SKM-1 treated with dmso at 0.1 percent for 144 hours (cell line): ENCODE measurements around the gene NXPE3.
"Not testable (repeated sequence)": the region's sequence is repeated elsewhere in the genome, so short reads cannot be mapped to it uniquely, and the experiment has no call there.

Source experiments
- DNase-seq: peaks from one replicate; lab custom pipeline; 2025; ENCODE audit not compliant: unreplicated experiment; lab: John Stamatoyannopoulos, UW

NXPE3 gene

DNA sequence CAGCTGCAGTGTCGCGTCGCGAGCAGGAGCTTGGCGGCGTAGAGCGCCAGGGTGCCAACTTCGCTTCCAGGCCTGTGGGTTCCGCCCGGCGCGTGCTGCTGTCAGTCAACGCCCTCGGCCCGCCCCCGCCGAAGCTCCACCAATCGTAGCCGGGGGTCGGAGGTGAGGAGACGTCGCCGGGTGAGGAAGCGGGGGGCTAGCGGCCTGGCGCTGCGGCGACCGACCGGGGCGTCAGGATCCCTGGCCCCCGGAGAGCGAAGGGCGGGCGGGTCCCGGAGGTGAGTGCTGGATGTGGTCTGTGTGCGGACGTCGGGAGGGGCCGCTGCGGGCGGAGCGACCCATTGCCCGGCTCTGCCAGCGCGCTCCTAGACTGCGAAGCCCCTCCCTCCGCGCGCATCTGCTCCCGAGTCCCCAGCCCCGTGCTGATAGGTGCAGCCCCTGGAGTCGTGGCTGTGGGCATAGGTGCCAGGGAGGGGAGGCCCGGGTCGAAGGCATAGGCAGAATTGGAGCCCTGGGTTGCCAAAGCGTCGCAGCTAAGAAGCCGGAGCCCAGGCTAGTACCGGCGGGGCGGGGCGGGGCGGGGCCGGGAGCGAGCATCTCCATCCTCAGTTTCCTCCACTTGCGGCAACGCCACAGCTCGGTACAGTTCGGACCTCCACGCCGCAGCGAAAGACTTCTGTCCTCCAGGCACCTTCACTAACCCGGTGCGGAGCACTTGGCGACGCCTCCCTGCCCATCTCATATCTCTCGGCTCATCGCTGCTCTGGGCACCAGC is at the start of gene NXPE3:
TSS of gene NXPE3 (plus strand) at position 165 of the 775 bp plus-strand sequence. CDS start 6,386 bp downstream, outside the sequence.
- peak; percentile 75 for DNase-seq

DNA sequence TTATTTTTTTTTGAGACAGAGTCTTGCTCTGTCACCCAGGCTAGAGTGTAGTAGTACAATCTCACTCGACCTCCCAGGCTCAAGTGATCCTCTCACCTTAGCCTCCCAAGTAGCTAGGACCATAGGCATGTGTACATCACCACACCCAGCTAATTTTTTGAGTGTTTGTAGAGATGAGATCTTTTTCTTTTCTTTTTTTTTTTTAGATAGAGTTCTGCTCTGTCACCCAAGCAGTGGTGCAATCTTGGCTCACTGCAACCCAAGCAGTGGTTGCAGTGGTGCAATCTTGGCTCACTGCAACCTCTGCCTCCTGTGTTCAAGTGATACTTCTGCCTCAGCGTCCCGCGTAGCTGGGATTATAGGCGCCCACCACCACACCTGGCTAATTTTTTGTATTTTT is 49.4 kb upstream of the NXPE3 start:
- no peak for DNase-seq

DNA sequence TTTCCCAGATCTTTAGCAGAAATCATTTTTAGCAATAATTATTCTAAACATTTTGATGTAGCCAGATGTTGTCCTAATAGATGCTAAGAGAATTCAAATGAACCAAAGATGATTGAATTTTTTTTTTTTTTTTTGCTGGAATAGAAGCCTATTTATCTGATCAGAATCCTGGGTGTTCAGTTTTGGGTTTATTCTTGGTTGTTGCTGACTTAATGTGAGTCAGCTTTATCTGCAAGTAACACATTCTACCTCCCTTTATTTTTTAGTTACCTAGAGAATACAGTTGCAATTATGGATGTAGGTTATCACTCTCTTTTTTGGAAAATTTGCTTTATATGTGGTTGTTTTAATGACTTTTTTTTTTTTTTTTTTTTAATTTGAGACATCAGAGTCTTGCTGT is 48.2 kb upstream of the NXPE3 start:
- DNase-seq: no peak

DNA sequence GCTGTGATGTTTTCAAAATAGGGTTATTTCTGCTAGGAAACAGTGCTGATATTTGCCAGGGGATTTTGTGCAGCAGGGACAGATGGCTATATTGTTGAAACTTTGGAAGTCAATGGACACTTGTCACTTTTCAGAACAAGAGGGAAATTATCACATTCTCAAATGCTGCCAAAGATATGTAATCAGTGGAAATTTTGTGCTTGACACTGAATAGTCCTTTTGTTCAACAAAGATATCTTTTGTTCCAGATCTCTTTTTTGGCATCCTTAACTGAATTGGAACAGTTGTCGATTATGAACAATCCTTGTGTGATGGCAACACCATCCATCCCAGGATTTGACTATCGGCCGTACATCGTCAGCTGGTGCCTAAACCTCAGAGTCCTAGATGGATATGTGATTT is 46.8 kb upstream of the NXPE3 start:
- DNase-seq: no peak

DNA sequence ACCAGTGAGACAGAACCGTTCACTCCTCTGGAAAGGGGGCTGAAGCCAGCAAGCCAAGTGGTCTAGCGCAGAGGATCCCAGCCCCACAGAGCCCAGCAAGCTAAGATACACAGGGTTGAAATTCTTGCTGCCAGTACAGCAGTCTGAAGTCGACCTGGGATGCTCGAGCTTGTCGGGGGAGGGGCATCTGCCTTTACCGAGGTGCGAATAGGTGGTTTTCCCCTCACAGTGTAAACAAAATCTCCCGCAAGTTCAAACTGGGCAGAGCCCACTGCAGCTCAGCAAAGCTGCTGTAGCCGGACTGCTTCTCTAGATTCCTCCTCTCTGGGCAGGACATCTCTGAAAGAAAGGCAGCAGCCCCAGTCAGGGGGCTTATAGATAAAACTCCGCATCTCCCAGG is 43.2 kb upstream of the NXPE3 start:
- no peak for DNase-seq

DNA sequence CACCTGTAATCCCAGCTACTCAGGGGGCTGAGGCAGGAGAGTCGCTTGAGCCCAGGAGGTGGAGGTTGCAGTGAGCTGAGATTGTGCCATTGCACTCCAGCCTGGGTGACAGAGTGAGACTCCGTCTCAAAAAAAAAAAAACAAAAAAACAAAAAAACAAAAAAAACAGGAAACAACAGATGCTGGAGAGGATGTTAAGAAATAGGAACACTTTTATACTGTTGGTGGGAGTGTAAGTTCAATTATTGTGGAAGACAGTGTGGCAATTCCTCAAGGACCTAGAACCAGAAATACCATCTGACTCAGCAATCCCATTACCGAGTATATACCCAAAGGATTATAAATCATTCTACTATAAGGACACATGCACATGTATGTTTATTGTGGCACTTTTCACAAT is 37.1 kb upstream of the NXPE3 start:
- DNase-seq: not testable (repeated sequence)

DNA sequence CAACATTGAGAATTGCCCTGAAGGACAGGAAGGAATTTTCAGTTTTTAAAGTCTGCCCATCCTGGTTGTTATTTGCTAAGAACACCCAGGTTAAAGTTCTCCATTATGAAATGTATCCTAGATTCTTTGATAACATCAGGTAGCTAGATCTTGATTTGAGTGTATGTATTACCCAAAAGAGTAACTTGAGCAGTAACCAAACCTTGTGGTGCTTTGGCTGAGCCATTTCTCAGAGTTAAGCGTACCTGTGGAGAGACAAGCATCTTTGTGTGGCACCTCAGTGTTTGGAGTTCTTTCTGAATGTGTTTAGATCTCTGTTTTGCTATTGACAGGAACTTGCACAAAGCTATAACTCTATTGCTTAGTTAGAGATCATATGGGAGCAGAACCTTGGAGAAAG is 34.2 kb upstream of the NXPE3 start:
- no peak for DNase-seq

DNA sequence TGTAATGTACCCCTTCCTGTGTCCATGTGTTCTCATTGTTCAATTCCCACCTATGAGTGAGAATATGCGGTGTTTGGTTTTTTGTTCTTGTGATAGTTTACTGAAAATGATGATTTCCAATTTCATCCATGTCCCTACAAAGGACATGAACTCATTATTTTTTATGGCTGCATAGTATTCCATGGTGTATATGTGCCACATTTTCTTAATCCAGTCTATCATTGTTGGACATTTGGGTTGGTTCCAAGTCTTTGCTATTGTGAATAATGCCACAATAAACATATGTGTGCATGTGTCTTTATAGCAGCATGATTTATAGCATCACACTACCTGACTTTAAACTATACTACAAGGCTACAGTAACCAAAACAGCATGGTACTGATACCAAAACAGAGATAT is 33.1 kb upstream of the NXPE3 start:
- not testable (repeated sequence) for DNase-seq

DNA sequence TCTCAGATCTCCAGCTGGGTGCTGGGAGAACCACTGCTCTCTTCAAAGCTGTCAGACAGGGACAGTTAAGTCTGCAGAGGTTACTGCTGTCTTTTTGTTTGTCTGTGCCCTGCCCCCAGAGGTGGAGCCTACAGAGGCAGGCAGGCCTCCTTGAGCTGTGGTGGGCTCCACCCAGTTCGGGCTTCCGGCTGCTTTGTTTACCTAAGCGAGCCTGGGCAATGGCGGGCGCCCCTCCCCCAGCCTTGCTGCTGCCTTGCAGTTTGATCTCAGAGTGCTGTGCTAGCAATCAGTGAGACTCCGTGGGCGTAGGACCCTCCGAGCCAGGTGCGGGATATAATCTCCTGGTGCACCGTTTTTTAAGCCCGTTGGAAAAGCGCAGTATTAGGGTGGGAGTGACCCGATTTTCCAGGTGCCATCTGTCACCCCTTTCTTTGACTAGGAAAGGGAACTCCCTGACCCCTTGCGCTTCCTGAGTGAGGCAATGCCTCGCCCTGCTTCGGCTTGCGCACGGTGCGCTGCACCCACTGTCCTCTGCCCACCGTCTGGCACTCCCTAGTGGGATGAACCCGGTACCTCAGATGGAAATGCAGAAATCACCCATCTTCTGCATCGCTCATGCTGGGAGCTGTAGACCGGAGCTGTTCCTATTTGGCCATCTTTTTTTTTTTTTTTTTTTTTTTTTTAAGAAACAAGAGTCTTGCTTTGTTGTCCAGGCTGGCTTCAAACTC is 25.5 kb upstream of the NXPE3 start:
- not testable (repeated sequence) for DNase-seq

DNA sequence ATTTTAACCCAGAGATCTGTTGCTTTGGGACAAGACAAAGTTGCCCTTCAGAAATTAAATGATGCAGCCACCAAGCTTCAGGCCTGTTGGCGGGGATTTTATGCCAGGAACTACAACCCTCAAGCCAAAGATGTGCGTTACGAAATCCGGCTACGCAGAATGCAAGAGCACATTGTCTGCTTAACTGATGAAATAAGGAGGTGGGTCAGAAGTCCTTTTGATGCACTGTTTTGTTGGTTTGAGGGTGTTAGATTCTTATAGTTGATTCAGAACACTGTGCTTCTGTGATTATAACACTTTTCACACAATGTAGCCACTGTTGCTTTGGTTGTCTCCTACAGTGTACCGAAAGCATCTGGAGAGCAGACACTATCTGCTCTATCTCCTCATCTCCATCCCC is 20.8 kb upstream of the NXPE3 start:
- no peak for DNase-seq

DNA sequence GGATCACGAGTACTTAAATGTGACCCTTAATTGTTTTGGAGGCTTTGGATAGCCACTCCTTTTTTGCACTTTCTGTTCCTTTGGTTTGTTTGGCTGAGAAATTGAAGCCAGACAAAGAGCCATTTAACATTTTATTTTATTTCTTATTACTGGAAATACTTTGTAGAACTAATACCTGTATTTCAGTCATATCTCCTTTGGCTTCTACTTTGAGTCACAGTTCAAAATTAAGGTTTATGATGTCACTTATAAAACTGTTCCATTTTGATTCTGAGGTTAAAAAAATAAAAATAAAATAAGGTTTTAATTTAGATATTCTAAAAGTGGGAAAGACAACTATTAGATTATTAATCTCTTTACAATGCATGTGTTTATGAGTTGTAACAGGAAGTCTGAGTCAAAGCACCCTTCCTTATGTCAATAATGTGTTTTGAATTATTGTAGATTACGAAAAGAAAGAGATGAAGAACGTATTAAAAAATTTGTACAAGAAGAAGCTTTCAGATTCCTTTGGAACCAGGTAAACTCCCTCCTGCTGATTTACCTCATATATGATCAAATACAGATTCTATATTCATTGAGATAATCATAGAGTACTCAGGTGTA is 16.9 kb upstream of the NXPE3 start:
- DNase-seq: no peak

DNA sequence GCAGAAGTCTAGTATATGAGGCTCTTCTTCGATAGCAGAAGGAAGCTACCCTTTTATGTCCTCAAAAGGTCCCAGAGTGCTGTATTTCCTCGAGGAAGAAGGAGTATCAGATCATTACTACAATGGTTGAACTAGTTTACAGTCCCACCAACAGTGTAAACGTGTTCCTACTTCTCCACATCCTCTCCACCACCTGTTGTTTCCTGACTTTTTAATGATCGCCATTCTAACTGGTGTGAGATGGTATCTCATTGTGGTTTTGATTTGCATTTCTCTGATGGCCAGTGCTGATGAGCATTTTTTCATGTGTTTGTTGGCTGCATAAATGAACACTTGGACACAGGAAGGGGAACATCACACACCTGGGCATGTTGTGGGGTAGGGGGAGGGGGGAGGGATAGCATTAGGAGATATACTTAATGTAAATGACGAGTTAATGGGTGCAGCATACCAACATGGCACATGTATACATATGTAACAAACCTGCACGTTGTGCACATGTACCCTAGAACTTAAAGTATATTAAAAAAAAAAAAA is 1.2 kb upstream of the NXPE3 start:
- DNase-seq: not testable (repeated sequence)

DNA sequence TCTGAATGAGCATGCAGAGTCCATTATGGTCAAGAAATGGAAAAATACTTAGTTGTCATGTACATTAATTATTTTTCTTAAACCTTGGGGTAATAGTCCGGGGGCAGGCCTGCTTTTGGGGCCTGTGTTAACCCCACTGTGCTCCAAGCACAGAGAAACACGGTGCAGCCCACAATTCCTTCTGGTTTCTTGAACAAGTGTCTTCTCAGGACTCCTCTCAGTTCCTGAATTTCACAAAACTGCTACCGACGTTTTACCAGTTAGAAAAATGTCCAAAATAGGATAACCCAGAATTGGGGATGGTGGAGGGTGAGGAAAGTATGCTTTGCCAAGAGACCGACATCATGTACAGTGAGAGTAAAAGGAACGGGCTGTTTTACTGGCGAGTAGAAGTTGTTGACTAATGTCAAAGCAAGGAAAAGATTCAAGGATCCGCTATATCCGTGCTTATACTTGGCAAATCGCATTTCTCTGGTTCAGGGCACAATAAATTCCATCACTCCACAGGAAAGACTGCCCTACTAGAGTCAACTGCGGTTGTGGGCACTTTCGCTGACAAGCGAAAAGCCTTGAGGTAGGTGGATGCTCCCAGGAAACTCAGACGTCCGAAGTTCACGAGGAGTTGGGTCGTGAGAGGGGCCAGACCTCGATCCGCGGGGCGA is 495 bp upstream of the NXPE3 start:
- DNase-seq: no peak

DNA sequence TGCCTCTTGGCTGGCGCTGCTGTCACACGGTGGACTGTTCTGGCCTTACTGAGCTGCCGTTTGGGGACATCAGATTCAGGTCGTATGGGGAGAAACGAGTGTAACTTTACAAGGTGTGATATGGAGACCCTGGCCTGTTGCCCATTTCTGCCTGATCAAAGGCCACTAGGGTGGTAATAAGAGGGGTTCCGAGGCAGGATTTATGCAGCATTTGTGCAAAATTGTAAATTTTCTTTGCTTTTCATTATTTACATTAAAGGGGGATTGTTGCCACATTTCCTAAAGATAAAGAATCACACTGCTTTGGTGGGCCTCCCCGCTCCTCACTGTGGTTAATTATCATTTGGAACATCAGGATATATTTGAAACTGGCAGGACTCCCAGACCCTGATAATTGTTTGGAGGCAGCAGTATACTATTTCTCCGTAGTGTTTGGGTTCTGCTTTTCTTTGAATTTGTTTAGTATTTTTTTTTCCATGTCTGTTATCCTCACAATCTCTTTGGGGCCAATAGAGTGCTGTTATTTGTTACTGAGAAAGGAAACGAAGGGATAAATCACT is 891 bp downstream of the NXPE3 start:
- DNase-seq: no peak

DNA sequence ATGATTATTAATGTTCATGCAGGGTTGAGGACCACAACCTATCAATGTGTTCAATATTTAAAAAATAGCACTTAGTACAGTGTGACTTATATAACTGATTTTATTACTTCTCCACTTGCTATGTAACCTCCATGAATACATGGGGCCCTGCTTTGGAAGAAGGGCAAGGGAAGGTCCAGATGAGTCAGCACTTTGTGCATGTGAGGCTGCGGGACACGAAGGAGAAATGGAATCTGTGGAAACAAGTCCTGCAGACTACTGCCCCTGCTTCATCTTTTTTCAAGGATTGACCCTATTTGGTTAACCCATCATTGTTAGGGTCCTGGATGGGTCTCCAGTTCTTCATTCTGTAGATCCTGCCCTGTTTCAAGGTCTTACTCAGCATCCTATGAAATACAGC is 1.6 kb downstream of the NXPE3 start:
- DNase-seq: no peak

DNA sequence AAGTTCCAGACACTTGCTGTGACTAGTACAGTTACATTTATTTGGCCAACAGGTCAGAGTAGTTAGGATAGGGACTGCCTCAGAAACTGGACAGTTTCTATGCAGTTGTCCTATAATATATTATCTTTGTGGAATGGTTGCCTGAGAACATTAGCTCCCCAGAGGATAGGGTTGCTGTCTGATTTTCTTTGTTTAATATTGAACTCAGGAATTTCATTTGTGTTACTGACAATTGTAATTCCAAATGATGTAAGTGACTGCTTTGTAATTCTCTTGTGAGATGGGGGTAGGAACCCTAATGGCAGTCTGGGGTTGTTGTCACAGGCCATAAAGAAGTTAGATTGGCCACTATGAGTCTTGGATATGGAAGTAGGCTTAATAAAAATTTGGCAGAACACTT is 2.2 kb downstream of the NXPE3 start:
- no peak for DNase-seq

DNA sequence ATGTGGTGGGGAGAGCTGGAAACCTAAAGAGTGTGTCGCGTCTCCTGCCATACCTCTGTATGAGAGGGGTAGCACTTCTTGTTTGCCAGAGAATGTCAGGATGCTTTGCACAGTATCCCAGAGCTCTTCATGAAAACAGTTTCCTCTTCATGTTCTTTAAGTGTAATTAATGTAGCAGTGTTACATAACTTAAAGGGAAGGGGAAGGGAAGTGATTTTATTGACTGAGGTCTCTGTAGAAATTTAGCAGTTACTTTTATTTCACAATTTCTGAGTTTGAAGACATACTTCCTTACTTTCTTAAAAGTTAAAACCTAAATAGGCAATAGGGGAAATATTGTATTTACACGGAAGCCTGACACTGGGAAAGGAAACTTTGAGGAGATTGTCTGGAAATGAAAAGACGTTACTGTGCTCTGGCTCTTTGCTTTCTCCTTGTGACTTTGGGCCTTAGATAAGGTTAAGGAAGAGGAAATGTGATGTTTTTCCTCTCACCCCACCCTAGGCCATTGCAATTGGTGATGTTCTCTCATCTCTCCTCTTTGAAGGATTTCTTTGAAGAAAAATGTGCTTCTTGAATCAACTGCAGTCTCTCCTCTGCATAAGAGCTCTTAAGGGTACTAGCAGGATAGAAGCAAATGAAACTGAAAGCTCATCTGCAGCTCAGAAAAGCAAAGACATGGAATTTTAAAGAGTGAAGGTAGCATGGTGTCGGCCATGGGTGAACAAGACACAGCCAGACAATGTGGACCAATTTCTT is 6.0 kb downstream of the NXPE3 start:
- DNase-seq: peak; percentile 92

DNA sequence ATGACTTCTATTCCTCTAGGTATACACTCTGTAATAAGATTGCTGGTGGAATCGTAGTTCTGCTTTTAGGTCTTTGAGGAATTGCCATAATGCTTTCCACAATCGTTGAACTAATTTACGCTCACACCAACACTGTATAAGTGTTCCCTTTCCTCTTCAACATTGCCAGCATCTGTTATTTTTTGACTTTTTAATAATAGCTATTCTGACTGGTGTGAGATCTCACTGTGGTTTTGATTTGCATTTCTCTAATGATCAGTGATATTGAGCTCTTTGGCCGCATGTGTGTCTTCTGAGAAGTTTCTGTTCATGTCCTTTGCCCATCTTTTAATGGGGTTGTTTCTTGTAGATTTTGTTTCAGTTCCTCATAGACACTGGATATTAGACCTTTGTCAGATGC is 12.8 kb downstream of the NXPE3 start:
- no peak for DNase-seq

DNA sequence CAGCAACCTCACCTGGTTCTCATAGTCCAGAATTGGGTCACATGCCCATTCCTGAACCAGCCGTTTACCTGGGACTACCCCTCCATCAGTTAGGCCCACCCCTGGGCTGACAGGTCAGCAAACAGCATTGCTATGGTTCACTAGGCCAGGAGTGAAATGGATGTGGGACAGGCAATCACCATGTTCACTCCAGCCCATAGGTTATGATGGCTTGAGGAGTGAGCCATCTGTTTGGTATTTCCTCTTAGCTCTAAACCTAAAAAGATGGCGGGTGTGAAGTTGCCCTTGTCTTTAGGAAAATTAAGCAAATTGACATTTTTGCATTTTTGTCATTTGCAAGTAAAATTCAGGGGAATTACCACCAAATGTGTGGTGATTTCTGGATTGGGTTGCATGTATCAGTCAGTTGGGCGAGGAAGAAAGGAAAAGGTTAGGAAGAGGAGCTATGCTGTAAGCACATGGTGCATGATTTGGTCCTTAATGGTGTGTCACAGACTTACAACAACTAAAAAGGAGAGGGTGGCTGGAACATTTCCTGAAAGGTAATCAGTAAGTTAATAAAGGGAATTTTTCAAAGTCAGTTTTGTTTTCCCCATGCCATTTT is 17.2 kb downstream of the NXPE3 start:
- no peak for DNase-seq

DNA sequence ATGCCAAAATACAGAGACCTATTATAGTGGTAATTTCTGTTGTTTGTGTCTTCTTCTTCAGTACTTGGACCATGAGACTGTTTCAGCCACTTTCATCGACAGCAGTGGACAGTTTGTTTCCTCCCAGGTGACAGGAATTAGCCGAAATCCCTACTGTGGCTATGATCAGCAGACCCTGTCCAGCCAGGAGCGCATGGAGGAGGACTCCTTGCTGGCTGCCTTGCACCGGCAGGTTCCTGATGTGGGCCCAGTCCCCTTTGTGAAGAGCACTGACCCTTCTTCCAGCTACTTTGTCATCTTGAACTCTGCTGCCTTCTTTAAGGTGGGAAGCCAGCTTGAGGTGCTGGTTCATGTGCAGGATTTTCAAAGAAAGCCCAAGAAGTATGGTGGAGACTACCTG is 22.2 kb downstream of the NXPE3 start:
- no peak for DNase-seq
